Activated CD4-positive, alpha-beta T cell treated with anti-CD3 and anti-CD28 coated beads, Interleukin-2, Interleukin-4, amounts not matched to agents 100 ng/mL and 50 ng/mL, durations not matched to agents 16 hours and 8 hours (primary cell): ENCODE results near the gene RABIF.

ENCODE experiments used
- DNase-seq: peaks from one replicate; pipeline ENCODE4 v3.0.0-alpha.2; 2020; ENCODE audit warnings: low spot score

RABIF gene

GRCh38 chr1:202873026-202873425 lies 15.9 kb downstream of the RABIF start:
- no peak for DNase-seq

- no peak for DNase-seq
Measured at GRCh38 chr1:202871367-202871766, 17.6 kb downstream of the RABIF start.

- DNase-seq = no peak
Measured at GRCh38 chr1:202862679-202863560, 26.0 kb downstream of the RABIF start.

GRCh38 chr1:202861420-202862132 lies 27.4 kb downstream of the RABIF start:
- DNase-seq = peak; percentile 35

GRCh38 chr1:202860744-202861419 lies 28.1 kb downstream of the RABIF start:
- DNase-seq = no peak

GRCh38 chr1:202858789-202859414 lies 30.0 kb downstream of the RABIF start:
- no peak for DNase-seq

- DNase-seq = no peak
Measured at GRCh38 chr1:202858331-202858730, 30.6 kb downstream of the RABIF start.

GRCh38 chr1:202857136-202857610 lies 31.8 kb downstream of the RABIF start:
- DNase-seq = no peak

GRCh38 chr1:202856014-202856413 lies 32.9 kb downstream of the RABIF start:
- no peak for DNase-seq

- DNase-seq = no peak
Measured at GRCh38 chr1:202854787-202855186, 34.2 kb downstream of the RABIF start.

- peak; percentile 54 for DNase-seq
Measured at GRCh38 chr1:202852163-202852904, 36.6 kb downstream of the RABIF start.

GRCh38 chr1:202850593-202851362 lies 38.2 kb downstream of the RABIF start:
- DNase-seq = no peak

GRCh38 chr1:202848191-202848542 lies 40.8 kb downstream of the RABIF start:
- DNase-seq = no peak

GRCh38 chr1:202844935-202845334 lies 44.0 kb downstream of the RABIF start:
- DNase-seq = no peak

- no peak for DNase-seq
Measured at GRCh38 chr1:202844259-202844658, 44.7 kb downstream of the RABIF start.

- no peak for DNase-seq
Measured at GRCh38 chr1:202843081-202843480, 45.9 kb downstream of the RABIF start.

- no peak for DNase-seq
Measured at GRCh38 chr1:202837746-202838262, 51.1 kb downstream of the RABIF start.

- no peak for DNase-seq
Measured at GRCh38 chr1:202836623-202837403, 52.1 kb downstream of the RABIF start.

GRCh38 chr1:202835548-202836072 lies 53.3 kb downstream of the RABIF start:
- peak; percentile 44 for DNase-seq
